Adrenal gland (tissue), 19 donors: ENCODE results near the gene TMEM97. TPM values are rescaled to one million over a fixed set of nuclear protein-coding genes. Genes with fewer than 3 reads are reported as not detected.

ENCODE experiments used
- DNase-seq, 7 donors: peaks; one replicate each; pipeline ENCODE4 v3.0.0-alpha.2; 2019 to 2020
- H3K27ac ChIP-seq, 5 donors: fragments of 200-600 bp; sonication (generic) in 4 of 5; 1 replicate in 3 of 5; 2 replicates in 2 of 5; pipeline versions ENCODE4 v1.5.1 to v1.8.0; 2016 to 2020; ENCODE audit warnings: mild to moderate bottlenecking in 1 of 5
- H3K27me3 ChIP-seq: fragments of 200-600 bp; 2 replicates; pipeline ENCODE4 v1.8.0; 2021
- H3K36me3 ChIP-seq, 2 donors: fragments of 200-600 bp; replicated peaks in 1 of 2; 1 replicate in 1 of 2; 2 replicates in 1 of 2; pipeline versions ENCODE4 v1.5.1 to v1.8.0; 2018 to 2022
- H3K4me1 ChIP-seq, 2 donors: fragments of 200-600 bp; replicated peaks in 1 of 2; 1 replicate in 1 of 2; 2 replicates in 1 of 2; pipeline versions ENCODE4 v1.5.1 to v1.8.0; 2018 to 2021
- H3K4me3 ChIP-seq, 4 donors: fragments of 200-600 bp; sonication (generic) in 3 of 4; one replicate each; pipeline ENCODE4 v1.5.1; 2016 to 2018
- H3K9me3 ChIP-seq, 3 donors: fragments of 200-600 bp; sonication (generic) in 1 of 3; replicated peaks in 1 of 3; 1 replicate in 2 of 3; 2 replicates in 1 of 3; pipeline versions ENCODE4 v1.5.1 to v1.8.0; 2016 to 2021
- CTCF ChIP-seq, 6 experiments: fragments of 450-650 bp in 4 of 6; fragments of 200-600 bp in 2 of 6; sonication (generic) in 1 of 6; IDR thresholded peaks; 1 replicate in 5 of 6; 2 replicates in 1 of 6; pipeline versions ENCODE4 v1.5.1 to v1.8.0; 2016 to 2021; ENCODE audit warnings: antibody characterized with exemption in 6 of 6, mild to moderate bottlenecking in 2 of 6, moderate library complexity in 1 of 6
- POLR2A ChIP-seq, 2 donors: fragments of 450-650 bp; IDR thresholded peaks; one replicate each; pipeline ENCODE4 v1.6.1; 2017; ENCODE audit warnings: antibody characterized with exemption in 2 of 2, mild to moderate bottlenecking in 2 of 2, moderate library complexity in 1 of 2
- WGBS, 4 donors: extraction: QIAGEN DNeasy Blood & Tissue Kit in 2 of 4; methylation state at CpG; one replicate each; pipeline versions ENCODE4 v1.1.5 to v1.1.7; 2013 to 2017; 5-methylcytosine and 5-hydroxymethylcytosine counted together
- intact Hi-C, 2 donors: fragments of 100-400 bp; cut with DNase I; formaldehyde crosslinking; loops; one replicate each; pipeline versions ENCODE4 v1.14.1 to v1.15.0; 2022 to 2023
- long read RNA-seq, 10 donors: library from polyadenylated mRNA in 3 of 10; unstranded in 2 of 10; stranded (forward) in 1 of 10; transcript quantifications; one replicate each; pipeline ENCODE4 v2.0.0 and lab custom pipeline, GENCODE V29; 2021 to 2026
- polyA plus RNA-seq, 3 donors: library from polyadenylated mRNA; stranded (reverse); fragments of 200-250 nt in 2 of 3; fragments of 350-450 nt in 1 of 3; fragmentation: Illumina TruSeq in 1 of 3; extraction: RNeasy Lipid Tissue Mini Kit (QIAGEN cat#74804) in 1 of 3; gene quantifications; one replicate each; pipeline ENCODE4 v1.2.3, GENCODE V29; 2013 to 2014
- total RNA-seq, 9 donors: library from RNA; depleted of rRNA in 4 of 9; stranded (reverse); fragments of >200 nt in 4 of 9; fragments of 120-200 nt in 1 of 9; fragmentation: NEBNext Ultra II Directional in 1 of 9; extraction: Animal tissue kit (Norgen Biotek cat#: 25700) in 1 of 9; gene quantifications; one replicate each; pipeline versions ENCODE4 v1.1.0 to v1.2.4, GENCODE V29; 2013 to 2023
- donor health status: healthy with polysubstance abuse.
- donor health status: Bipolar disorder and iron deficiency.
- donor health status: DM: yes; HTN: yes; CAD: no.
- donor health status: DM: no; HTN: no; CAD: no.
- donor health status: DM: no; HTN: no; CAD: no.
- donor health status: DM: yes; HTN: yes; CAD: no.

The TMEM97 gene
- 100 to 1,000 TPM in 2 of 9 donors, 10 to 100 TPM in 7; 23.8 to 420 (median 36.4) TPM for total RNA-seq
- polyA plus RNA-seq = 100 to 1,000 TPM in 1 of 3 donors, 1 to 10 TPM in 2; 6.5 to 779 (median 8.3) TPM
- long read RNA-seq, donor 1, transcript TMEM97-201 (3 exons, 2,568 nt) = major isoform, 106 of 124 reads
- long read RNA-seq, donor 1, partial matches to known transcripts = 8 of 124 reads
- long read RNA-seq, donor 1, other reads (novel, unspliced or antisense) = 7 of 124 reads
- long read RNA-seq, donor 2, transcript TMEM97-201 (3 exons, 2,568 nt) = major isoform, 114 of 155 reads
- long read RNA-seq, donor 2, partial matches to known transcripts = 41 of 155 reads
- long read RNA-seq, donor 2, other reads (novel, unspliced or antisense) = 0 of 155 reads
- long read RNA-seq, donor 3, transcript TMEM97-201 (3 exons, 2,568 nt) = major isoform, 102 of 198 reads
- long read RNA-seq, donor 3, partial matches to known transcripts = 38 of 198 reads
- long read RNA-seq, donor 3, other reads (novel, unspliced or antisense) = 56 of 198 reads
- long read RNA-seq, donor 4, transcript TMEM97-201 (3 exons, 2,568 nt) = major isoform, 53 of 60 reads
- long read RNA-seq, donor 4, partial matches to known transcripts = 0 of 60 reads
- long read RNA-seq, donor 4, other reads (novel, unspliced or antisense) = 7 of 60 reads
- long read RNA-seq, donor 5, transcript TMEM97-201 (3 exons, 2,568 nt) = major isoform, 63 of 66 reads
- long read RNA-seq, donor 5, partial matches to known transcripts = 2 of 66 reads
- long read RNA-seq, donor 5, other reads (novel, unspliced or antisense) = 1 of 66 reads
- long read RNA-seq, donor 6, transcript TMEM97-201 (3 exons, 2,568 nt) = major isoform, 18 of 20 reads
- long read RNA-seq, donor 6, partial matches to known transcripts = 0 of 20 reads
- long read RNA-seq, donor 6, other reads (novel, unspliced or antisense) = 2 of 20 reads
- long read RNA-seq, donor 7, transcript TMEM97-201 (3 exons, 2,568 nt) = major isoform, 81 of 96 reads
- long read RNA-seq, donor 7, partial matches to known transcripts = 8 of 96 reads
- long read RNA-seq, donor 7, other reads (novel, unspliced or antisense) = 5 of 96 reads
- long read RNA-seq, donor 8, transcript TMEM97-201 (3 exons, 2,568 nt) = major isoform, 113 of 218 reads
- long read RNA-seq, donor 8, partial matches to known transcripts = 82 of 218 reads
- long read RNA-seq, donor 8, other reads (novel, unspliced or antisense) = 23 of 218 reads
- long read RNA-seq, donor 9, transcript TMEM97-201 (3 exons, 2,568 nt) = major isoform, 138 of 153 reads
- long read RNA-seq, donor 9, partial matches to known transcripts = 8 of 153 reads
- long read RNA-seq, donor 9, other reads (novel, unspliced or antisense) = 5 of 153 reads
- long read RNA-seq, donor 10, transcript TMEM97-201 (3 exons, 2,568 nt) = major isoform, 90 of 150 reads
- long read RNA-seq, donor 10, partial matches to known transcripts = 50 of 150 reads
- long read RNA-seq, donor 10, other reads (novel, unspliced or antisense) = 10 of 150 reads

DNA sequence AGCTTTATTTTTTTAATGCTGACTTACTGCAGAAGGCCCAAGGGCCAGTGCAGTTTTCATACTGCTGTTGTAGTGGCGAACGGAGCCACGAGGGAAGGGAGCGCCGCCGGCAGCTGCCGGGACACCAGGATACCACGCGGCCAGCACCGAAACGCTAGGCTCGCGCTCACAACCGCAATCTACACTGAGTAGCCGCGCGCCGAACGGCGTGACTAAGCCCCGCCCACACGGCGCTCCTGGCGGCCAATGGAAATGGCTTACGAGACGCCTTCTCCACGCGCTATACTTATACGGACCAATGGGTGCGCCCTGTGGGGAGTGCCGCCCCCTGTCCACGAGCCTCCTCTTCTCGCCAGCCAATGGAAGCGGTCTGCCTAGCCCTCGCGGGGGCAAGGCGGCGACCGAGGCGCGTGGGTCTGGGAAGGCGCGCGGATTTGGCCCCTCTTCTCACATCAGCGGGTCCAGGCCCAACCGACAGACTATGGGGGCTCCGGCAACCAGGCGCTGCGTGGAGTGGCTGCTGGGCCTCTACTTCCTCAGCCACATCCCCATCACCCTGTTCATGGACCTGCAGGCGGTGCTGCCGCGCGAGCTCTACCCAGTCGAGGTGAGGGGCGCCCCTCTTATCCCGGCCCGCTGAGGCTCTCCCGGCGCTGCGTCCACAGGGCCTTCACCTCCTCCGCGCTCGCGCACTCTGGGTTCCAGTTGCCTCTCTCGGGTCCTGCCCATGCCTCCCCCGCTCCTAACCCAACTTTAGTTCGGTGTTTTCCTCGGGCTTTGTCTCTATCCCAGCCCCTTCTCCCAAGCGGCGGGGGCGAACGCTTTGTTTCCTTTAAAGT is at the start of gene TMEM97:
TMEM97 (plus strand) TSS at position 442 of the 839 bp plus-strand sequence; CDS start at position 482, 40 bp downstream.
- intact Hi-C loops = no loop called here
- H3K27me3 ChIP-seq = no peaks in the 10 kb centered on the region
- peak; percentile 96 to 99 (median 97) for DNase-seq
- peak within 1 kb of the TSS in 3 of 4 donors; percentile 21 to 55 (median 36) for H3K4me3 ChIP-seq
- H3K27ac ChIP-seq = peak within 1 kb of the TSS in 3 of 5 donors; percentile 33 to 65 (median 54)
- H3K4me1 ChIP-seq = peaks cover 8 to 17% of the 10 kb centered on the region in 2 donors
- no peaks in the 10 kb centered on the region for H3K9me3 ChIP-seq
- 0 to 1% (median 0%) methylated on average over 13 to 72 of the region's 72 CpGs for WGBS, 4 donors
- peak in 3 of 6 experiments; percentile 9 to 22 (median 10) for TF ChIP-seq CTCF (IDR thresholded peaks at IDR 0.05)
- TF ChIP-seq POLR2A (IDR thresholded peaks at IDR 0.05) = peak; percentile 20 to 57
- no peaks in the 10 kb centered on the region for H3K36me3 ChIP-seq

DNA sequence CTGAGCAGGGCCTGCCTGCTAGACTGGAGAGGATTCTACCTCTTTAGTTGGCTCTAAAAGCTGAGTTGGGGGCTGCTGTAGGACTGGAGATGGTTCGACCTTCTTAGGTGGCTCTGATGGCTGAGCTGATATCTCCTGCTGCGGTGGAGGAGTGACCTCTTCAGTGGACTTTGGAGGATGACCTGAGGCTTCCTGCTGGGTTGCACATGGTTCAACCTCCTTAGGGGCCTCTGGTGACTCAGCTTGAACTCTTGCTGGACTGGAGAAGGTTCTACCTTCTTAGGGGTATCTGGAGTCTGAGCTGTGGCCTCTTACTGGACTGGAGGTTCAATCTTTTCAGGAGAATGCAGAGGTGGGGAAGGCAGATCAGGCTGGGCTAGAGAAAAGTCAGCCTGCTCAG is 48.9 kb upstream of the TMEM97 start:
- Histone ChIP-seq H3K27ac (no peak overlapping the region), H3K4me3 (no peak overlapping the region), H3K36me3 (no peaks in the 10 kb centered on the region), H3K27me3 (no peaks in the 10 kb centered on the region), H3K4me1 (no peaks in the 10 kb centered on the region), H3K9me3 (no peaks in the 10 kb centered on the region)
- no peak for DNase-seq
- 70 to 92% (median 84%) methylated on average over 1 to 2 of the region's 2 CpGs for WGBS, 4 donors
- intact Hi-C loops = no loop called here
- TF ChIP-seq CTCF (IDR thresholded peaks at IDR 0.05) (no peak), POLR2A (IDR thresholded peaks at IDR 0.05) (no peak)

GRCh38 chr17:28270926-28271325 is 48.1 kb upstream of the TMEM97 start:
- TF ChIP-seq CTCF (IDR thresholded peaks at IDR 0.05) (no peak), POLR2A (IDR thresholded peaks at IDR 0.05) (no peak)
- Histone ChIP-seq H3K27ac (no peak overlapping the region), H3K36me3 (no peaks in the 10 kb centered on the region), H3K4me1 (no peaks in the 10 kb centered on the region), H3K4me3 (no peak overlapping the region), H3K27me3 (no peaks in the 10 kb centered on the region), H3K9me3 (no peaks in the 10 kb centered on the region)
- intact Hi-C loops = no loop called here
- no peak for DNase-seq
- 80 to 97% (median 84%) methylated on average over 1 of the region's 1 CpG for WGBS, 4 donors
